ENCODE measurements around the gene PLXDC1.
"Not testable (repeated sequence)": the region's sequence is repeated elsewhere in the genome, so short reads cannot be mapped to it uniquely, and the experiment has no call there.

Gene PLXDC1

DNA sequence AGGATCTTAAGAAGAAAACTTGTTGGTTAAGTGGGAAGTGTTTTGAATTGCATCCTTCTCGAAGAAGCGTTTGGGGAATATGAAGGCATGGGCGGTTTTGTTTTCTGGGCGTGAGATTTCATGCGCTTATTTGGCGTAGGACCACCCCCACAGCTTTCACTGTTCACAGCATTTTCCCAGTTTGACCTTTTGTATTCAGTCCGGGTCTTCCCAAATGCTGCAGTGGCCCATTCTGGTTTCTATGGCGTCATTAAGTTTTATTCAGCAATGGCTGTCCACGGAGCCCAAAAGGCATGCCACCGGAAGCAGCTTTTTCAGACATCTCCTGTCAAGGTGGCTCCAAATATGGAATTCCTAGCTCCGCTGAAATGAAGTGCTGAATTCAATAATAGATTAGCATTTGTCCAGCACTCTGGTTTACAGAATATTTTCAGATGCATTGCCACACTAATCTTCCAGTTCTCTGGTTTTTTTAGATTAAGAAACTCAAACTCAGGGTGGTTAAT, 93.7 kb downstream of the PLXDC1 start:
- no peak for DNase-seq

DNA sequence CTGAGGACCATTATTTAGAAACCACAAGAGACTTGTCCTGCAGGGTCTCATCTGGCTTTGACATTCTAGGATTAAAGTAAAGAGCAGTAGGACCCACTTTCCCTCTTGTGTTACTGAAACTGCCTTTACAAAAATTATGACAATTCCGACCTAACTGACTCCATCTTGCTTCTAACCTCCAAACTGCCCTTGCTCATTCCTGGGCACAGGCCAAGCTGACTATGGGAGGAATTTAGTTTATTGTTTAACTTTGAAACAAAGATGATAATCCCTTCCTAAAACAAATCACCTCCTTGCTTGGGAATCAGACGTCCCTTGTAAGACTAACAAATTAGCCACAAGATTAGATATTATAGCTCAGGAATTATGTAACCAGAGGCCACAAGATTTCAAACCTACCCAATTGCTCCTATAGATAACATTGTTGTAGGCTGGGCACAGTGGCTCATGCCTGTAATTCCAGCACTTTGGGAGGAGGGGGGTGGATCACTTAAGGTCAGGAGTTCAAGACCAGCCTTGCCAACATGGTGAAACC, 97.3 kb downstream of the PLXDC1 start:
- no peak for DNase-seq

- not testable (repeated sequence) for DNase-seq
Observed at GRCh38 chr17:39052423-39052822, 99.0 kb downstream of the PLXDC1 start.

DNA sequence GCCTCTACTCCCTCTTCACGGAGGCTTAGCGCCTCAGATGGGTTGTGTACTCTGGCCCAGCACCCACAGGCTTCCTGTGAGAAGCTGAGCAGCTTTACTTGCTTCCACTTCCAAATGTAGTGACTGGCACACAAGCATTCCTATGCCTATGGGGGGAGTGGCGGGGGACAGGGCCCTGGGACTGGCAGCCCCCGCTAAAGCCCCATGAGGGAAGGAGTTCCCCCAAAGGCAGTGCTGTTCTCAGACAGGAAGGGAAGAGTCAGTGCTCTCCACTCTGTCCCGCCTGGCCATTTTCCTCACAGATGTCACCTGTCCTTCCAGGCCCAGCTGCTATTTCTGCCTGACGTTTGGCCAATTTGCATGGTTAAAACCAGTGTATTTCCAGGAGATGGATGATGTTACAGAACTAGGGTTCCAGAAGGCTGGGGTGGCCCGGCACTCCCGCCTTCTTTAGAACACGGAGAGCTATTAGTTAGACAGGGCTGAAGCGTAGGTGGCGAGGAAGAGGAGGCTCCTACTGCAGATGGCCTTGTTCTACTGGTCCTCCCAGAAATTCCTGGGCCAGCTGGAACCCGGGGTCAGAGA, 100.3 kb downstream of the PLXDC1 start:
- DNase-seq, result no peak

DNA sequence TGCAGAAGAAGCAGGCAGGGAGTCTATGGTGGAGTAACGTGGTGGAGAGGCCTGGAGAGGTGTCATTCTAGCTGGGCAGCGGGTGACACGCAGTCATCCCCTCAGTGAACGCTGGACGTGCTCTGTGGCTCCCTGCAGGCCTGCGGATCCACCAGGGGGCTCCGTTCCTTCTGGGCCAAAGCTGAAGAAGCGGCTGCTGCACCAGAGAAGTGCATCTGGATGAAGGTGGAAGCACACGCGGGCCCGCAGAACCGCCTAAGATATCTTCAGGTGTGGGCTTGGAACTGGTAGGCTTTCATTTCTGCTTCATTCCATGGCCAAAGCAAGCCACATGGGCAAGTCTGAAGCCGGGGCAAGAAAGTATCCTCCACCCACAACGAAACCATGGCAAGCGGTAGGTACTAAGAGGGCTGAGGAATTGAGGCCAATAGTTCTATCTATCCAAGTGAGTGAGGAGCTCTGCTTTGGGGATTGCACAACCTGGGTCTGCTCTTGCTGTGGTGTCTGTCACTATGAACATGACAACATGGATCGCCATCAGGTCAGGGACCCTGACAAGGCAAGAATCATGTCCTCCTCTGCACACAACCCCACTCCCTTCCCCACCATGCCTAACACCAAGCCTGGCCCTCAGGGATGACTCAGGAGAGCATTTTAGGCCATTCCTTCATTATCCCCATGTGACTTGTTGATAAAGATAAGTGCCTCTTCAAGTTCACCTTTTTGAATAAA, 105.3 kb downstream of the PLXDC1 start:
- DNase-seq, result no peak

GRCh38 chr17:39036009-39036408, 115.4 kb downstream of the PLXDC1 start:
- no peak for DNase-seq

DNA sequence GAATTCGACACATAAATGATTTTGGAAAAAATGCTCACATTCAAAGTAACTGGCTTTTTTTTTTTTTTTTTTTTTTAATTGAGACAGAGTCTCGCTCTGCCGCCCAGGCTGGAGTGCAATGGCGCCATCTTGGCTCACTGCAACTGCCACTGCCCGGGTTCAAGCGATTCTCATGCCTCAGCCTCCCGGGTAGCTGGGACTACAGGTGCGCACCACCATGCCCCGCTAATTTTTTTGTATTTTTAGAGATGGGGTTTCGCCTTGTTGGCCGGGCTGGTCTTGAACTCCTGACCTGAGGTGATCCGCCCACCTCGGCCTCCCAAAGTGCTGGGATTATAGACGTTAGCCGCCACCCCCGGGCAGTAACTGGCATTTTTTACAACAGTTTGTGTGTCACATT, 115.9 kb downstream of the PLXDC1 start:
- DNase-seq, result not testable (repeated sequence)

DNA sequence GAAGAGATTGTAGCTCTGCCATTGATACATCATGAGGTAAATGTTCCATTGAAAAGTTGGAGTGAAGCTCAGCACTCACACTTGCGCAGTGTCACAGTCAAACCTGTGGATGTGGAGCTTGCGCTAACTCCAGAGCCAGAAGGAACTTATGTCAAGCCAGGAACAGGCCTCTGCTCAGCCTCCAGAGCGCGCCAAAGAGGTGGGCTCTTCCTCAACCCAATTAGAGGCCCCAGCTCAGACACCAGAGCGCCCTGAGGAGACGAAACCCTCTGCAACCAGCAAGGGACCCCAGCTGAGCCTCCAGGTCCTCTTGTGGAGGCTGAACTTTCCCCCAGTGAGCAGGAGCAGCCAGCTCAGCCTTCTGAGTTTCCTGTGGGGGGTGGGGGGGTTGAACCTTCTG, 122.7 kb downstream of the PLXDC1 start:
- no peak for DNase-seq

DNA sequence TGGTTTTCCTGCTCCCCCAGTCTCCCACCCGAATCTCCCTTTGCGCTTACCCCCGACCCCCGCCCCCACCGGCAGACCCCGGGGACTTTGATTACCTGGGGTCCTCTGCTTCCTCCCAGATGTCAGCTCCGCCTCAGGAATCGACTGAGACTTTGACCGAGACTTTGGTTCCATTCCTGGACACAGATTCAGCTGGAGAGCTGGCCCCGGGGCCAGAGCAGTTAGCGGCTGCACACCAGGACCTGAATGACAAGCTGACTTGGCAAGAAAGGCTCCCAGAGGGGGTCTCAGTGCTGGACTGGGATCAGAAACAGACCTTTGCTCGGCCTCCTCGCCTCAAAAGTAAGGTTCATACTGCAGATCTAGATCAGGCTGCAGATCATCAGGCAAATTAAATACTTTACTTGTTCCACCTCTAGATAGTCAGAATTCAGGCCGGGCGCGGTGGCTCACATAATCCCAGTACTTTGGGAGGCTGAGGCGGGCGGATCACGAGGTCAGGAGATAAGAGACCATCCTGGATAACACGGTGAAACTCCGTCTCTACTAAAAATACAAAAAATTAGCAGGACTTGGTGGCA, 123.9 kb downstream of the PLXDC1 start:
- DNase-seq, result no peak

- peak; percentile 22 for DNase-seq
Observed at GRCh38 chr17:39026980-39027451, 124.4 kb downstream of the PLXDC1 start.

GRCh38 chr17:39026346-39026745, 125.1 kb downstream of the PLXDC1 start:
- DNase-seq, result not testable (repeated sequence)

DNA sequence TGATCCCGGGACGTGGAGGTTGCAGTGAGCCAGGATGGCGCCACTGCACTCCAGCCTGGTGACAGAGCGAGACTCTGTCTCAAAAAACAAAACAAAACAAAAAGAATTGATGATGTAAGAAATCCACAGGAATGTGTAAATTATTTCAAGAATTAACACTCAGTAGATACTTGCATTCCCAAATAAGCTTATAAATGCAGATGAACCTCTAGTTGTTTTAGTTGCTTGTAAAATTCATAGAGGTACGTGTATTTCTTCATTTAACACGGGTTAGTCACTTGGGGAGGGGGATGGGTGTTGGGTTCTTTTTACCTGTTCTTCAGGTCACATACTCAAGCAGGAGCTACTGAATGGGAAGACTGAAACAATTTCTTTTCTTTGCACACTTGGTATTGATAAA, 128.5 kb downstream of the PLXDC1 start:
- DNase-seq, result no peak

GRCh38 chr17:39020037-39020436, 131.4 kb downstream of the PLXDC1 start:
- DNase-seq, result not testable (repeated sequence)

GRCh38 chr17:39018267-39019134, 132.9 kb downstream of the PLXDC1 start:
- DNase-seq, result peak; percentile 33

DNA sequence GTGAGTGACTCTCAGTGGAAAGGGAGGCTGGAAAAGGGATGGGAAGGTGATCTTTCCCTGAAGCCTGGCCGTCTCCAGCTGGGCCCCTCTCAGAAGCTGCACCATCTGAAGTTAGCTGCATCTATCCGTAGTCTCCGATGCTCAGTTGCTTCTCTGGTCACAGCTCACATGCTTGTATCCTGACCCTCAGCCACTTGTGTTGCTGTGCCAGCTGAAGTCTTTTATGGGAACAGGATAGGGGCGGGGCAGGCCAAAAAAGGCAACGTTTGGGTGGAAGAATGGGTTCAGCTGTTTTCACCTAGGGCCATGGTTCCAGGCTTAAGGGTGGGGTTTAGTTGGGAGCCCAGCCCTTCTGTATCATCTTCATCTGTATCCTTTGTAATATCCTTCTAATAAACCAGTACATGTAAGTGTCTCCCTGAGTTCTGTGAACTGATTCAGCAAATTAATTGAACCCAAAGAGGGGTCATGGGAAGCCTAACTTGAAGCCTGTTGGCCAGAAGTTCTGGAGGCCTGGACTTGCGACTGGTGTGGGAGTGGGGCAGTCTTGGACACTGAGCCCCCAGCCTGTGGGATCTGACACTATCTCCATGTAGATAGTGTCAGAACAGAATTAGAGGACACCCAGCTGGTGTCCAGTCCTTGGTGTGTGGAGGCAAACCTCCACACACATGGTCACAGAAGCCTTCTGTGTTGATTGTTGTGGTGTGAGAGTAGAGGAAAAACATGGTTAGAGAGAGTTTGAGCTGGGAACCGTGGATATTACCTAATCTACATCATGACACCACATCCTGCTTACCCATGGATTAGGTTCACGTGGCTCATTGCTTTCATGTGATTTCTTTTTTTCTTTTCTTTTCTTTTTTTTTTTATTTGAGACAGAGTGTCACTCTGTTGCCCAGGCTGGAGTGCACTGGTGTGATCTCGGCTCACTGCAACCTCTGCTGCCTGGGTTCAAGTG, 135.0 kb downstream of the PLXDC1 start:
- DNase-seq, result no peak

DNA sequence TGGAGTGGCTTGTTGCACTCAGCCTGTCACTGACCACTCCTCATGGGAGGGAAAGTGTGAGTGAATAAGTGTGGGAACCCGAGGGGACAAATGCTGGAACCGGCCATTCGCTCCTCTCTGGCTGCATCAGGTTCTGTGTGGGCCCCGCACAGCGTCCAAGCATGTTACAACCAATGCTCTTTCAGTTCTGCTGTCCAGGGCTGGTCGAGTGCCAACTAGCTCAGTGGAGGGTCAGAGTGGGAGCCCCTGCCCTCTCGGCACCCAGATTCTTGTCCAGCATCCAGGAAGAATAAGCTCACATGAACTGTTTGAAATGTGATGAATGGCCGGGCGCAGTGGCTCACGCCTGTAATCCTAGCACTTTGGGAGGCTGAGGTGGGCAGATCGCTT, 135.9 kb downstream of the PLXDC1 start:
- no peak for DNase-seq

- no peak for DNase-seq
Observed at GRCh38 chr17:39014795-39015545, 136.5 kb downstream of the PLXDC1 start.

- DNase-seq, result no peak
Observed at GRCh38 chr17:39014044-39014794, 137.2 kb downstream of the PLXDC1 start.

Data from stimulated activated CD4-positive, alpha-beta T cell treated with anti-CD3 and anti-CD28 coated beads, Interleukin-1b, Interleukin-23, amount 100 ng/mL, for 48 hours (primary cell).